Breast epithelium (tissue), 4 donors: ENCODE results near the gene ZMIZ1. TPM values are rescaled to one million over a fixed set of nuclear protein-coding genes. Genes with fewer than 3 reads are reported as not detected.

Source experiments
- DNase-seq, 2 donors: peaks; one replicate each; pipeline ENCODE4 v3.0.0-alpha.2; 2019; ENCODE audit warnings: low spot score in 2 of 2
- H3K27ac ChIP-seq, 2 donors: fragments of 200-600 bp; sonication (generic) in 1 of 2; one replicate each; pipeline ENCODE4 v1.5.1; 2016 to 2019; ENCODE audit warnings: mild to moderate bottlenecking in 1 of 2
- H3K27me3 ChIP-seq, 2 donors: fragments of 200-600 bp; sonication (generic) in 1 of 2; one replicate each; pipeline versions ENCODE4 v1.5.1 to v1.6.0; 2017 to 2019; ENCODE audit warnings: control low read depth in 1 of 2, mild to moderate bottlenecking in 1 of 2
- H3K36me3 ChIP-seq: fragments of 200-600 bp; one replicate; pipeline ENCODE4 v1.5.1; 2019
- H3K4me1 ChIP-seq, 2 donors: fragments of 200-600 bp; sonication (generic); one replicate each; pipeline ENCODE4 v1.5.1; 2016 to 2019; ENCODE audit warnings: control low read depth in 1 of 2
- H3K4me3 ChIP-seq, 3 donors: fragments of 200-600 bp; sonication (generic); 1 replicate in 2 of 3; 2 replicates in 1 of 3; pipeline ENCODE4 v1.5.1; 2016 to 2019; ENCODE audit warnings: mild to moderate bottlenecking in 3 of 3, moderate library complexity in 2 of 3
- H3K9me3 ChIP-seq, 2 donors: fragments of 200-600 bp; sonication (generic) in 1 of 2; one replicate each; pipeline ENCODE4 v1.5.1; 2016 to 2019; ENCODE audit warnings: control low read depth in 1 of 2
- CTCF ChIP-seq, 3 donors: fragments of 450-650 bp; IDR thresholded peaks; one replicate each; pipeline ENCODE4 v1.5.1; 2016 to 2017; ENCODE audit warnings: antibody characterized with exemption in 3 of 3, mild to moderate bottlenecking in 3 of 3, moderate library complexity in 3 of 3
- POLR2A ChIP-seq: fragments of 450-650 bp; IDR thresholded peaks from one replicate; pipeline ENCODE4 v1.6.1; 2016; ENCODE audit warnings: antibody characterized with exemption, mild to moderate bottlenecking, moderate library complexity
- POLR2AphosphoS5 ChIP-seq, 3 donors: sonication (generic); formaldehyde crosslinking; IDR thresholded peaks; one replicate each; pipeline ENCODE4 v1.6.1; 2017; ENCODE audit warnings: antibody characterized with exemption in 3 of 3
- intact Hi-C: fragments of 100-400 bp; cut with DNase I; formaldehyde crosslinking; loops from one replicate; pipeline ENCODE4 v1.15.1; 2023; ENCODE audit warnings: low total_unique reads
- total RNA-seq, 3 donors: library from RNA; depleted of rRNA; stranded (reverse); fragments of >200 nt; gene quantifications; one replicate each; pipeline ENCODE4 v1.1.0, GENCODE V29; 2016

Gene ZMIZ1
- total RNA-seq, 3 donors from 2014 or later = 34.4 to 63.7 (median 39.8) TPM

- no peaks in the 10 kb centered on the region for H3K4me1 ChIP-seq
- no peak for DNase-seq
- no peak overlapping the region for H3K27ac ChIP-seq
- H3K36me3 ChIP-seq = peaks cover 22% of the 10 kb centered on the region
- no peak overlapping the region for H3K4me3 ChIP-seq
- intact Hi-C loops = no loop called here
- no peak for TF ChIP-seq POLR2A
- no peak for TF ChIP-seq POLR2AphosphoS5 (IDR thresholded peaks at IDR 0.05)
- TF ChIP-seq CTCF (IDR thresholded peaks at IDR 0.05) = no peak
- no peaks in the 10 kb centered on the region for H3K27me3 ChIP-seq
- H3K9me3 ChIP-seq = no peaks in the 10 kb centered on the region
These were observed 233.2 kb downstream of the ZMIZ1 start for GRCh38 chr10:79301754-79302530.

- TF ChIP-seq POLR2AphosphoS5 (IDR thresholded peaks at IDR 0.05) (no peak), CTCF (IDR thresholded peaks at IDR 0.05) (no peak), POLR2A (no peak)
- Histone ChIP-seq H3K27ac (no peak overlapping the region), H3K4me3 (no peak overlapping the region), H3K36me3 (peaks cover 24% of the 10 kb centered on the region), H3K9me3 (no peaks in the 10 kb centered on the region), H3K4me1 (no peaks in the 10 kb centered on the region), H3K27me3 (no peaks in the 10 kb centered on the region)
- intact Hi-C loops = no loop called here
- no peak for DNase-seq
These were observed 235.1 kb downstream of the ZMIZ1 start for GRCh38 chr10:79303631-79304478.

GRCh38 chr10:79304479-79305087 lies 235.8 kb downstream of the ZMIZ1 start:
- Histone ChIP-seq H3K4me1 (no peaks in the 10 kb centered on the region), H3K36me3 (peaks cover 24% of the 10 kb centered on the region), H3K27ac (no peak overlapping the region), H3K27me3 (no peaks in the 10 kb centered on the region), H3K4me3 (no peak overlapping the region), H3K9me3 (no peaks in the 10 kb centered on the region)
- intact Hi-C loops = no loop called here
- no peak for DNase-seq
- TF ChIP-seq POLR2A (no peak), POLR2AphosphoS5 (IDR thresholded peaks at IDR 0.05) (no peak), CTCF (IDR thresholded peaks at IDR 0.05) (no peak)

GRCh38 chr10:79305515-79305914 lies 236.7 kb downstream of the ZMIZ1 start:
- H3K36me3 ChIP-seq = peaks cover 24% of the 10 kb centered on the region
- DNase-seq = no peak
- intact Hi-C loops = no loop called here
- no peak overlapping the region for H3K27ac ChIP-seq
- no peaks in the 10 kb centered on the region for H3K27me3 ChIP-seq
- H3K4me1 ChIP-seq = no peaks in the 10 kb centered on the region
- H3K9me3 ChIP-seq = no peaks in the 10 kb centered on the region
- no peak overlapping the region for H3K4me3 ChIP-seq
- TF ChIP-seq CTCF (IDR thresholded peaks at IDR 0.05) (no peak), POLR2AphosphoS5 (IDR thresholded peaks at IDR 0.05) (no peak)
